GM19023 (cell line): ENCODE data around the gene USP33.
"Not testable (repeated sequence)": the region's sequence is repeated elsewhere in the genome, so short reads cannot be mapped to it uniquely, and the experiment has no call there.

ENCODE experiments used
- ATAC-seq: cut with Tn5 transposase; IDR thresholded peaks from one replicate; pipeline ENCODE4 v1.9.1; 2021; ENCODE audit warnings: mild to moderate bottlenecking, moderate library complexity; ENCODE audit not compliant: unreplicated experiment

The USP33 gene

GRCh38 chr1:77741316-77741715 is 18.3 kb downstream of the USP33 start:
- ATAC-seq = no peak

GRCh38 chr1:77739235-77739634 is 20.4 kb downstream of the USP33 start:
- no peak for ATAC-seq

- no peak for ATAC-seq
These were observed 27.6 kb downstream of the USP33 start for GRCh38 chr1:77732090-77732489.

- no peak for ATAC-seq
These were observed 33.9 kb downstream of the USP33 start for GRCh38 chr1:77725706-77726105.

GRCh38 chr1:77718181-77718580 is 41.5 kb downstream of the USP33 start:
- ATAC-seq = no peak

GRCh38 chr1:77716065-77716464 is 43.6 kb downstream of the USP33 start:
- no peak for ATAC-seq

GRCh38 chr1:77709727-77710126 is 49.9 kb downstream of the USP33 start:
- no peak for ATAC-seq

- no peak for ATAC-seq
These were observed 53.3 kb downstream of the USP33 start for GRCh38 chr1:77706321-77706720.

GRCh38 chr1:77704736-77705135 is 54.9 kb downstream of the USP33 start:
- ATAC-seq = no peak

GRCh38 chr1:77699673-77700072 is 60.0 kb downstream of the USP33 start:
- ATAC-seq = not testable (repeated sequence)

- ATAC-seq = no peak
These were observed 62.2 kb downstream of the USP33 start for GRCh38 chr1:77697441-77697840.

- no peak for ATAC-seq
These were observed 70.7 kb downstream of the USP33 start for GRCh38 chr1:77688939-77689338.

GRCh38 chr1:77687519-77687906 is 72.1 kb downstream of the USP33 start:
- ATAC-seq = no peak

- ATAC-seq = no peak
These were observed 72.7 kb downstream of the USP33 start for GRCh38 chr1:77686796-77687518.

- ATAC-seq = peak; percentile 75
These were observed 76.2 kb downstream of the USP33 start for GRCh38 chr1:77683160-77684148.

GRCh38 chr1:77682460-77683159 is 77.0 kb downstream of the USP33 start, which contains the start of gene ZZZ3:
Gene ZZZ3 (minus strand): TSS chr1:77682658. CDS start chr1:77633354, 49,304 bp downstream.
- peak; percentile 72 for ATAC-seq

GRCh38 chr1:77680173-77680572 is 79.5 kb downstream of the USP33 start:
- no peak for ATAC-seq

- ATAC-seq = no peak
These were observed 80.7 kb downstream of the USP33 start for GRCh38 chr1:77678660-77679610.

- ATAC-seq = not testable (repeated sequence)
These were observed 84.8 kb downstream of the USP33 start for GRCh38 chr1:77674807-77675206.
